GM19193 (cell line): ENCODE results near the gene ITCH.

Experiments
- POLR2A ChIP-seq: IDR thresholded peaks from 4 replicates; pipeline ENCODE4 v1.6.1; 2011; ENCODE audit not compliant: insufficient read depth, insufficient read length; ENCODE audit errors: extremely low read depth

The ITCH gene

GRCh38 chr20:34532756-34533155 is 169.7 kb downstream of the ITCH start:
- TF ChIP-seq POLR2A, result no peak

GRCh38 chr20:34534391-34535165 is 171.5 kb downstream of the ITCH start:
- no peak for TF ChIP-seq POLR2A

- no peak for TF ChIP-seq POLR2A
Observed at GRCh38 chr20:34535301-34535840, 172.3 kb downstream of the ITCH start.

- TF ChIP-seq POLR2A, result no peak
Observed at GRCh38 chr20:34535857-34536256, 172.8 kb downstream of the ITCH start.

- no peak for TF ChIP-seq POLR2A
Observed at GRCh38 chr20:34536798-34537394, 173.8 kb downstream of the ITCH start.

GRCh38 chr20:34537651-34538050 is 174.6 kb downstream of the ITCH start:
- TF ChIP-seq POLR2A, result no peak

- no peak for TF ChIP-seq POLR2A
Observed at GRCh38 chr20:34538671-34539123, 175.6 kb downstream of the ITCH start.

GRCh38 chr20:34539756-34540155 is 176.7 kb downstream of the ITCH start:
- TF ChIP-seq POLR2A, result no peak

- no peak for TF ChIP-seq POLR2A
Observed at GRCh38 chr20:34540596-34541263, 177.7 kb downstream of the ITCH start.

GRCh38 chr20:34541264-34541901 is 178.3 kb downstream of the ITCH start:
- TF ChIP-seq POLR2A, result no peak

GRCh38 chr20:34541917-34542316 is 178.8 kb downstream of the ITCH start:
- TF ChIP-seq POLR2A, result no peak

- TF ChIP-seq POLR2A, result no peak
Observed at GRCh38 chr20:34542439-34542838, 179.4 kb downstream of the ITCH start.

GRCh38 chr20:34543463-34544056 is 180.5 kb downstream of the ITCH start:
- no peak for TF ChIP-seq POLR2A

- no peak for TF ChIP-seq POLR2A
Observed at GRCh38 chr20:34544109-34544796, 181.2 kb downstream of the ITCH start.
